Measurements from ENCODE around the gene RPL22. TPM values are rescaled to one million over a fixed set of nuclear protein-coding genes. Genes with fewer than 3 reads are reported as not detected.

Gene RPL22
- total and polyA plus RNA-seq, 4 donors = 38.9 to 105 (median 77.3) TPM

- TF ChIP-seq TAF1 (conservative IDR thresholded peaks at IDR 0.05) (no peak), MAX (IDR thresholded peaks at IDR 0.05) (no peak), HNF4A (conservative IDR thresholded peaks at IDR 0.05) (peak; percentile 33), HNF4G (IDR thresholded peaks at IDR 0.05) (no peak), FOXA2 (IDR thresholded peaks at IDR 0.05) (no peak), CTCF (IDR thresholded peaks at IDR 0.05; ENCODE audit: low read depth, low read length, missing input control) (no peak), ZBTB33 (IDR thresholded peaks at IDR 0.05) (no peak), RAD21 (IDR thresholded peaks at IDR 0.05) (no peak), NR2F2 (IDR thresholded peaks at IDR 0.05) (no peak), RXRA (IDR thresholded peaks at IDR 0.05) (peak; percentile 53 to 56)
- TF ChIP-seq, protein P1, sequence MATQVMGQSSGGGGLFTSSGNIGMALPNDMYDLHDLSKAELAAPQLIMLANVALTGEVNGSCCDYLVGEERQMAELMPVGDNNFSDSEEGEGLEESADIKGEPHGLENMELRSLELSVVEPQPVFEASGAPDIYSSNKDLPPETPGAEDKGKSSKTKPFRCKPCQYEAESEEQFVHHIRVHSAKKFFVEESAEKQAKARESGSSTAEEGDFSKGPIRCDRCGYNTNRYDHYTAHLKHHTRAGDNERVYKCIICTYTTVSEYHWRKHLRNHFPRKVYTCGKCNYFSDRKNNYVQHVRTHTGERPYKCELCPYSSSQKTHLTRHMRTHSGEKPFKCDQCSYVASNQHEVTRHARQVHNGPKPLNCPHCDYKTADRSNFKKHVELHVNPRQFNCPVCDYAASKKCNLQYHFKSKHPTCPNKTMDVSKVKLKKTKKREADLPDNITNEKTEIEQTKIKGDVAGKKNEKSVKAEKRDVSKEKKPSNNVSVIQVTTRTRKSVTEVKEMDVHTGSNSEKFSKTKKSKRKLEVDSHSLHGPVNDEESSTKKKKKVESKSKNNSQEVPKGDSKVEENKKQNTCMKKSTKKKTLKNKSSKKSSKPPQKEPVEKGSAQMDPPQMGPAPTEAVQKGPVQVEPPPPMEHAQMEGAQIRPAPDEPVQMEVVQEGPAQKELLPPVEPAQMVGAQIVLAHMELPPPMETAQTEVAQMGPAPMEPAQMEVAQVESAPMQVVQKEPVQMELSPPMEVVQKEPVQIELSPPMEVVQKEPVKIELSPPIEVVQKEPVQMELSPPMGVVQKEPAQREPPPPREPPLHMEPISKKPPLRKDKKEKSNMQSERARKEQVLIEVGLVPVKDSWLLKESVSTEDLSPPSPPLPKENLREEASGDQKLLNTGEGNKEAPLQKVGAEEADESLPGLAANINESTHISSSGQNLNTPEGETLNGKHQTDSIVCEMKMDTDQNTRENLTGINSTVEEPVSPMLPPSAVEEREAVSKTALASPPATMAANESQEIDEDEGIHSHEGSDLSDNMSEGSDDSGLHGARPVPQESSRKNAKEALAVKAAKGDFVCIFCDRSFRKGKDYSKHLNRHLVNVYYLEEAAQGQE (IDR thresholded peaks at IDR 0.05) = no peak
- H3K27me3 ChIP-seq (ENCODE audit: control insufficient read depth in 4 of 4, insufficient read depth in 4 of 4, low read length in 3 of 4) = no peaks in the 10 kb centered on the region
- peak overlapping the region; percentile 70 to 97 (median 71) for H3K4me3 ChIP-seq (ENCODE audit: low read depth in 1 of 3, low read length in 3 of 3)
- no peaks in the 10 kb centered on the region for H3K9me3 ChIP-seq (ENCODE audit: control insufficient read depth in 4 of 4, low read length in 3 of 4)
- H3K9ac ChIP-seq (ENCODE audit: low read depth in 1 of 2, low read length in 2 of 2) = peak overlapping the region; percentile 2 to 64
- peak overlapping the region in 1 of 2 donors; percentile 47 for H3K27ac ChIP-seq (ENCODE audit: low read depth in 1 of 2, low read length in 2 of 2)
- under 1% methylated on average over 30 of the region's 30 CpGs for WGBS
- H3K36me3 ChIP-seq (ENCODE audit: control insufficient read depth in 4 of 4, insufficient read depth in 3 of 4, low read depth in 1 of 4, low read length in 3 of 4) = peaks cover 5 to 22% (median 19%) of the 10 kb centered on the region in 4 donors
- H3K4me1 ChIP-seq (ENCODE audit: control insufficient read depth in 4 of 4, insufficient read depth in 4 of 4, low read length in 3 of 4) = peaks cover 0 to 15% (median 8%) of the 10 kb centered on the region in 4 donors
- DNase-seq (ENCODE audit: low spot score) = peak; percentile 60
Observed at GRCh38 chr1:6235296-6235677, 35.9 kb upstream of the RPL22 start.

DNA sequence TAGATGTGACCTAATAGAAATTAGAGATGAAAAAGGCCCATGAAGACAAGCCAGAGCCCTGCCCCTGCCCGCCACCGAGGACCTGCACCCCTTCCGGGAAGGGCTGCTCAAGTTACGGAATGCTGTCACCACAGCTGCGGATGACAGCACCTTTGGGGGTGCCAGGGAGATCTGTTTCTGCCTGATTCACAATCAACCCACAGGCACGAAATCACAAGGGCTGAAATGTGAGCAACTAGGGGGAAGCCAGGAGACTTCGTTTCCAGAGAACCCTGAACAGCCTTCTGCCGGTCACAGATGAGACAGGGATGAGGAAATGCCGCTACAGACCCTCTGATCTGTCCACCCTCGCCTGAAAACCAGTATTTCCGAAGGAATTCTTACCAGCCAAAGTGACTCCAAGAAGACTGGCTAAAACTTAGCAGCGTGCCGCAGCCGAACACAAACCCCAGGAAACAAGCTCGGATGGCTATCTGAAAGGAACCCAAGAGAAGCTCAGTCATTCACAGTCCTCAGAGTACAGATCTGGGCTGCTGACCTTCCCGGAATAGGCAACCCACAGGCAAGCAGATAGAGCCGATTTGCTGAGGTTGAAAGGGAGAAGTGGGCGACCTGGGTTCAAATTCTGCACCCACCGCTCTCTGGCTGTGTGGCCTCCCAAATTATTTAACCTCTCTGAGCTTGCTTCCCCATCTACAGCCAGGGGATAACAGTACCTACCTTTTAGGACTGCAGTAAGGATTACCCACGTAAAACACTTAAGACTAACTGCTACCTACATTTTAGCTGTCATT lies 35.3 kb upstream of the RPL22 start:
- H3K36me3 ChIP-seq (ENCODE audit: control insufficient read depth in 4 of 4, insufficient read depth in 3 of 4, low read depth in 1 of 4, low read length in 3 of 4) = peaks cover 7 to 26% (median 21%) of the 10 kb centered on the region in 4 donors
- peaks cover 0 to 15% (median 8%) of the 10 kb centered on the region in 4 donors for H3K4me1 ChIP-seq (ENCODE audit: control insufficient read depth in 4 of 4, insufficient read depth in 4 of 4, low read length in 3 of 4)
- no peak overlapping the region for H3K27ac ChIP-seq (ENCODE audit: low read depth in 1 of 2, low read length in 2 of 2)
- DNase-seq (ENCODE audit: low spot score) = no peak
- H3K27me3 ChIP-seq (ENCODE audit: control insufficient read depth in 4 of 4, insufficient read depth in 4 of 4, low read length in 3 of 4) = no peaks in the 10 kb centered on the region
- TF ChIP-seq, protein P1 (IDR thresholded peaks at IDR 0.05) = no peak
- no peak for TF ChIP-seq ZBTB33 (IDR thresholded peaks at IDR 0.05)
- TF ChIP-seq HNF4G (IDR thresholded peaks at IDR 0.05) = no peak
- no peak for TF ChIP-seq JUND (IDR thresholded peaks at IDR 0.05)
- no peak for TF ChIP-seq CTCF (IDR thresholded peaks at IDR 0.05; ENCODE audit: low read depth, low read length, missing input control)
- TF ChIP-seq ATF3 (IDR thresholded peaks at IDR 0.05) = no peak
- TF ChIP-seq TAF1 (conservative IDR thresholded peaks at IDR 0.05) = no peak
- no peaks in the 10 kb centered on the region for H3K9me3 ChIP-seq (ENCODE audit: control insufficient read depth in 4 of 4, low read length in 3 of 4)
- 63% methylated on average over 20 of the region's 20 CpGs for WGBS
- H3K9ac ChIP-seq (ENCODE audit: low read depth in 1 of 2, low read length in 2 of 2) = peak overlapping the region; percentile 2 to 64
- H3K4me3 ChIP-seq (ENCODE audit: low read depth in 1 of 3, low read length in 3 of 3) = peak overlapping the region; percentile 70 to 97 (median 71)
